Psoas muscle (tissue), 8 donors: ENCODE data around the gene PCGF3. TPM values are rescaled to one million over a fixed set of nuclear protein-coding genes. Genes with fewer than 3 reads are reported as not detected.

Experiments
- ATAC-seq, 4 donors: fragments of 200-7000 bp; cut with Tn5 transposase; one replicate each; pipeline ENCODE4 v1.9.1; 2020; ENCODE audit warnings: moderate library complexity in 3 of 4, mild to moderate bottlenecking in 2 of 4
- DNase-seq, 2 donors: peaks; one replicate each; pipeline ENCODE4 v3.0.0-alpha.2; 2020
- H3K27ac ChIP-seq: fragments of 200-600 bp; one replicate; pipeline ENCODE4 v1.8.0; 2022
- H3K27me3 ChIP-seq, 3 donors: fragments of 200-600 bp in 1 of 3; one replicate each; pipeline versions ENCODE4 v1.6.1 to v1.8.0; 2013 to 2022; ENCODE audit warnings: low read length in 2 of 3, mild to moderate bottlenecking in 2 of 3, moderate library complexity in 1 of 3; ENCODE audit not compliant: insufficient read depth in 3 of 3
- H3K36me3 ChIP-seq, 2 donors: fragments of 200-600 bp in 1 of 2; one replicate each; pipeline versions ENCODE4 v1.6.1 to v1.8.0; 2013 to 2022; ENCODE audit warnings: low read depth in 1 of 2, mild to moderate bottlenecking in 1 of 2, moderate library complexity in 1 of 2; ENCODE audit not compliant: insufficient read depth in 1 of 2
- H3K4me1 ChIP-seq: fragments of 200-600 bp; one replicate; pipeline ENCODE4 v1.8.0; 2022
- H3K4me3 ChIP-seq: fragments of 200-600 bp; one replicate; pipeline ENCODE4 v1.8.0; 2022; ENCODE audit warnings: mild to moderate bottlenecking
- H3K9me3 ChIP-seq: fragments of 200-600 bp; one replicate; pipeline ENCODE4 v1.8.0; 2022
- CTCF ChIP-seq: fragments of 200-600 bp; IDR thresholded peaks from one replicate; pipeline ENCODE4 v1.8.0; 2022; ENCODE audit warnings: antibody characterized with exemption
- WGBS, 3 donors: extraction: QIAGEN DNeasy Blood & Tissue Kit; methylation state at CpG; one replicate each; pipeline versions ENCODE4 v1.1.6 to v1.1.7; 2013; 5-methylcytosine and 5-hydroxymethylcytosine counted together
- intact Hi-C, 2 donors: fragments of 100-400 bp; cut with DNase I; formaldehyde crosslinking; loops; one replicate each; pipeline versions ENCODE4 v1.11.0 to v1.14.2; 2022
- polyA plus RNA-seq, 3 donors: library from polyadenylated mRNA; stranded (reverse); fragments of 200-250 nt; gene quantifications; one replicate each; pipeline ENCODE4 v1.2.3, GENCODE V29; 2013
- total RNA-seq, 4 donors: library from RNA; stranded (reverse); fragmentation: NEBNext Ultra II Directional in 2 of 4; extraction: Animal tissue kit (Norgen Biotek cat#: 25700) in 2 of 4; gene quantifications; one replicate each; pipeline versions ENCODE4 v1.2.1 to v1.2.4, GENCODE V29; 2021 to 2023
- donor health status: healthy with polysubstance abuse.
- donor health status: DM: no; HTN: no; CAD: no; lungs with moderate emphysema.
- donor health status: Bipolar disorder and iron deficiency.
- donor health status: healthy.
- donor health status: DM: yes; HTN: yes; CAD: no.
- donor health status: DM: no; HTN: no; CAD: no.
- donor health status: DM: no; HTN: no; CAD: no.
- donor health status: DM: yes; HTN: yes; CAD: no.

Gene PCGF3
- total and polyA plus RNA-seq, 7 donors: 10.9 to 19.2 (median 15.1) TPM

- 45 to 53% (median 49%) methylated on average over 14 to 21 of the region's 21 CpGs for WGBS, 3 donors
- intact Hi-C loops: no loop called here
- H3K4me1 ChIP-seq: peaks cover 12% of the 10 kb centered on the region
- no peak for DNase-seq
- no peak for ATAC-seq
- no peaks in the 10 kb centered on the region for H3K9me3 ChIP-seq
- no peak overlapping the region for H3K27ac ChIP-seq
- no peaks in the 10 kb centered on the region for H3K27me3 ChIP-seq
- H3K36me3 ChIP-seq: peaks cover 0 to 4% of the 10 kb centered on the region in 2 donors
- H3K4me3 ChIP-seq: peak overlapping the region; percentile 58
- no peak for TF ChIP-seq CTCF
These were observed 1.4 kb downstream of the PCGF3 start for GRCh38 chr4:706834-707598.

GRCh38 chr4:707929-708630, 2.4 kb downstream of the PCGF3 start:
- Histone ChIP-seq H3K36me3 (peaks cover 0 to 4% of the 10 kb centered on the region in 2 donors), H3K27me3 (no peaks in the 10 kb centered on the region), H3K9me3 (no peaks in the 10 kb centered on the region), H3K4me3 (peak overlapping the region; percentile 18), H3K27ac (no peak overlapping the region), H3K4me1 (peaks cover 12% of the 10 kb centered on the region)
- ATAC-seq: no peak
- intact Hi-C loops: no loop called here
- DNase-seq: no peak
- WGBS, 3 donors: 74 to 81% (median 75%) methylated on average over 8 to 11 of the region's 11 CpGs
- TF ChIP-seq CTCF: no peak

GRCh38 chr4:708631-708933, 3.0 kb downstream of the PCGF3 start:
- peak overlapping the region; percentile 18 for H3K4me3 ChIP-seq
- H3K27me3 ChIP-seq: no peaks in the 10 kb centered on the region
- H3K36me3 ChIP-seq: peaks cover 0 to 4% of the 10 kb centered on the region in 2 donors
- TF ChIP-seq CTCF: no peak
- no peak overlapping the region for H3K27ac ChIP-seq
- 76 to 89% (median 83%) methylated on average over 6 of the region's 6 CpGs for WGBS, 3 donors
- H3K4me1 ChIP-seq: peaks cover 12% of the 10 kb centered on the region
- ATAC-seq: no peak
- no peak for DNase-seq
- intact Hi-C loops: no loop called here
- no peaks in the 10 kb centered on the region for H3K9me3 ChIP-seq

GRCh38 chr4:709348-709747, 3.7 kb downstream of the PCGF3 start:
- TF ChIP-seq CTCF: no peak
- 95 to 99% (median 97%) methylated on average over 6 of the region's 6 CpGs for WGBS, 3 donors
- Histone ChIP-seq H3K27me3 (no peaks in the 10 kb centered on the region), H3K9me3 (no peaks in the 10 kb centered on the region), H3K4me3 (no peak overlapping the region), H3K4me1 (peaks cover 12% of the 10 kb centered on the region), H3K36me3 (peaks cover 0 to 4% of the 10 kb centered on the region in 2 donors), H3K27ac (no peak overlapping the region)
- ATAC-seq (no peak), DNase-seq (no peak)
- intact Hi-C loops: no loop called here
